IMR-90 (cell line): Measurements from ENCODE around the gene SMG1. TPM values are rescaled to one million over a fixed set of nuclear protein-coding genes. Genes with fewer than 3 reads are reported as not detected.

ENCODE experiments used
- ATAC-seq: fragments of 200-7000 bp; cut with Tn5 transposase; 2 replicates; pipeline ENCODE4 v1.9.1; 2020; ENCODE audit warnings: low read depth, mild to moderate bottlenecking, moderate library complexity
- BruUV-seq: library from RNA; stranded (reverse); fragments of 400-500 nt; replicated peaks from 2 replicates; lab custom pipeline; 2021; lab: Mats Ljungman, UMichigan
- CTCF ChIA-PET: fragments of 300-600 bp; formaldehyde crosslinking; extraction: SDS; loops from one replicate; lab custom pipeline; 2021; ENCODE audit warnings: antibody characterized with exemption; lab: Yijun Ruan, JAX
- POLR2A ChIA-PET: fragments of 300-600 bp; sonication (Branson Sonifier 250); formaldehyde crosslinking; loops from one replicate; lab custom pipeline; 2022; ENCODE audit warnings: antibody characterized with exemption; ENCODE audit not compliant: unreplicated experiment; lab: Charles Lee
- DNase-seq: peaks from one replicate; pipeline ENCODE4 v3.0.0; 2013
- H2AFZ ChIP-seq: replicated peaks from 2 replicates; pipeline ENCODE3; 2013; ENCODE audit warnings: low read length, mild to moderate bottlenecking; ENCODE audit not compliant: poor library complexity
- H2AK5ac ChIP-seq: 2 replicates; pipeline ENCODE4 v1.6.1; 2013; ENCODE audit warnings: low read depth, low read length, inconsistent platforms
- H2AK9ac ChIP-seq: replicated peaks from 2 replicates; pipeline ENCODE3; 2013; ENCODE audit warnings: mild to moderate bottlenecking, low read depth, low read length, moderate library complexity; ENCODE audit not compliant: poor library complexity
- H2BK120ac ChIP-seq: 2 replicates; pipeline ENCODE4 v1.6.1; 2013; ENCODE audit warnings: low read depth, low read length, inconsistent platforms
- H2BK15ac ChIP-seq: 3 replicates; pipeline ENCODE4 v1.6.1; 2013; ENCODE audit warnings: low read depth, low read length, inconsistent platforms
- H2BK20ac ChIP-seq: 2 replicates; pipeline ENCODE4 v1.6.1; 2013; ENCODE audit warnings: low read depth, mild to moderate bottlenecking, inconsistent platforms, low read length, moderate library complexity
- H2BK5ac ChIP-seq: 2 replicates; pipeline ENCODE4 v1.6.1; 2013; ENCODE audit warnings: mild to moderate bottlenecking, low read depth, low read length, inconsistent platforms; ENCODE audit not compliant: poor library complexity, severe bottlenecking
- H3K14ac ChIP-seq: replicated peaks from 2 replicates; pipeline ENCODE4 v1.6.1; 2013; ENCODE audit warnings: low read depth, low read length, inconsistent platforms
- H3K18ac ChIP-seq: 2 replicates; pipeline ENCODE4 v1.6.1; 2013; ENCODE audit warnings: low read depth, low read length, control low read depth
- H3K23ac ChIP-seq: 2 replicates; pipeline ENCODE4 v1.6.1; 2013; ENCODE audit warnings: low read depth, low read length, inconsistent platforms
- H3K27ac ChIP-seq: 2 replicates; pipeline ENCODE4 v1.5.1; 2013; ENCODE audit warnings: mild to moderate bottlenecking, control low read depth, low read length; ENCODE audit not compliant: insufficient read depth
- H3K27me3 ChIP-seq: 2 replicates; pipeline ENCODE4 v1.6.1; 2013; ENCODE audit warnings: low read length; ENCODE audit not compliant: control insufficient read depth, insufficient read depth
- H3K36me3 ChIP-seq: 2 replicates; pipeline ENCODE4 v1.6.1; 2013; ENCODE audit warnings: low read length, mixed read lengths; ENCODE audit not compliant: control insufficient read depth, insufficient read depth
- H3K4ac ChIP-seq: 2 replicates; pipeline ENCODE4 v1.6.1; 2013; ENCODE audit warnings: low read depth, low read length, inconsistent platforms
- H3K4me1 ChIP-seq: 2 replicates; pipeline ENCODE4 v1.6.1; 2013; ENCODE audit warnings: low read length, mixed read lengths; ENCODE audit not compliant: control insufficient read depth, insufficient read depth
- H3K4me2 ChIP-seq: 2 replicates; pipeline ENCODE4 v1.6.1; 2013; ENCODE audit warnings: low read depth, mild to moderate bottlenecking, control low read depth, low read length, moderate library complexity
- H3K4me3 ChIP-seq: 2 replicates; pipeline ENCODE4 v1.5.1; 2013; ENCODE audit warnings: low read depth, mild to moderate bottlenecking, control low read depth, low read length, moderate library complexity; ENCODE audit not compliant: insufficient read depth
- H3K56ac ChIP-seq: 2 replicates; pipeline ENCODE4 v1.6.1; 2013; ENCODE audit warnings: low read length, inconsistent platforms; ENCODE audit not compliant: insufficient read depth; ENCODE audit errors: extremely low read depth
- H3K79me1 ChIP-seq, 2 experiments: 2 replicates each; pipeline ENCODE4 v1.6.1; 2013; ENCODE audit warnings: low read length in 2 of 2, inconsistent platforms in 1 of 2, low read depth in 1 of 2
- H3K9ac ChIP-seq: 2 replicates; pipeline ENCODE4 v1.6.1; 2013; ENCODE audit warnings: low read depth, low read length, control low read depth
- H3K9me1 ChIP-seq: 2 replicates; pipeline ENCODE4 v1.6.1; 2013; ENCODE audit warnings: low read length, inconsistent platforms; ENCODE audit not compliant: insufficient read depth
- H3K9me3 ChIP-seq: 2 replicates; pipeline ENCODE4 v1.6.1; 2013; ENCODE audit warnings: low read length; ENCODE audit not compliant: control insufficient read depth, insufficient read depth
- H4K20me1 ChIP-seq: 2 replicates; pipeline ENCODE4 v1.6.1; 2013; ENCODE audit warnings: low read length, inconsistent platforms; ENCODE audit not compliant: insufficient read depth
- H4K5ac ChIP-seq: 2 replicates; pipeline ENCODE4 v1.6.1; 2013; ENCODE audit warnings: mild to moderate bottlenecking, low read depth, low read length, control low read depth
- H4K8ac ChIP-seq, 2 experiments: 2 replicates each; pipeline ENCODE4 v1.6.1; 2013; ENCODE audit warnings: low read depth in 2 of 2, low read length in 2 of 2, control low read depth in 1 of 2, inconsistent platforms in 1 of 2
- H4K91ac ChIP-seq: 2 replicates; pipeline ENCODE4 v1.6.1; 2013; ENCODE audit warnings: low read depth, low read length, inconsistent platforms; ENCODE audit not compliant: insufficient read depth
- BHLHE40 ChIP-seq: fragments of 150-350 bp; IDR thresholded peaks from 2 replicates; pipeline ENCODE4 v1.6.1; 2016; ENCODE audit warnings: mild to moderate bottlenecking, low read depth, low read length
- CEBPB ChIP-seq: IDR thresholded peaks from 2 replicates; pipeline ENCODE4 v1.6.1; 2012; ENCODE audit warnings: low read depth, low read length, improper control_type of control experiment
- CHD1 ChIP-seq: IDR thresholded peaks from 2 replicates; pipeline ENCODE4 v1.6.1; 2012; ENCODE audit warnings: low read depth, low read length, improper control_type of control experiment
- CTCF ChIP-seq: conservative IDR thresholded peaks from 2 replicates; pipeline ENCODE4 v1.5.1; 2012; ENCODE audit warnings: mild to moderate bottlenecking, low read depth, low read length, improper control_type of control experiment
- ELK1 ChIP-seq: fragments of 150-350 bp; IDR thresholded peaks from 2 replicates; pipeline ENCODE4 v1.6.1; 2016; ENCODE audit warnings: low read depth, mild to moderate bottlenecking, low read length, moderate library complexity, borderline replicate concordance
- FOS ChIP-seq: fragments of 150-350 bp; IDR thresholded peaks from 2 replicates; pipeline ENCODE4 v1.6.1; 2016; ENCODE audit warnings: low read depth, low read length
- MAFK ChIP-seq: IDR thresholded peaks from 2 replicates; pipeline ENCODE4 v1.6.1; 2012; ENCODE audit warnings: low read depth, low read length, improper control_type of control experiment
- MAZ ChIP-seq: IDR thresholded peaks from 2 replicates; pipeline ENCODE4 v1.6.1; 2012; ENCODE audit warnings: low read depth, mild to moderate bottlenecking, low read length, improper control_type of control experiment, moderate library complexity, borderline replicate concordance
- MXI1 ChIP-seq: IDR thresholded peaks from 2 replicates; pipeline ENCODE4 v1.6.1; 2012; ENCODE audit warnings: low read depth, mild to moderate bottlenecking, low read length, moderate library complexity, borderline replicate concordance
- NFE2L2 ChIP-seq: fragments of 150-350 bp; IDR thresholded peaks from 2 replicates; pipeline ENCODE4 v1.6.1; 2016; ENCODE audit warnings: low read depth, mild to moderate bottlenecking, low read length
- POLR2A ChIP-seq: IDR thresholded peaks from 2 replicates; pipeline ENCODE4 v1.6.1; 2012; ENCODE audit warnings: mild to moderate bottlenecking, low read depth, low read length
- RAD21 ChIP-seq: IDR thresholded peaks from 2 replicates; pipeline ENCODE4 v1.6.1; 2012; ENCODE audit warnings: low read length, improper control_type of control experiment
- RCOR1 ChIP-seq: IDR thresholded peaks from 2 replicates; pipeline ENCODE4 v1.6.1; 2012; ENCODE audit warnings: mild to moderate bottlenecking, low read length, improper control_type of control experiment; ENCODE audit not compliant: insufficient replicate concordance
- RFX5 ChIP-seq: IDR thresholded peaks from 2 replicates; pipeline ENCODE4 v1.8.0; 2012; ENCODE audit warnings: low read depth, mild to moderate bottlenecking, low read length, moderate library complexity
- SMC3 ChIP-seq: fragments of 150-350 bp; IDR thresholded peaks from 2 replicates; pipeline ENCODE4 v1.6.1; 2016; ENCODE audit warnings: low read depth, mild to moderate bottlenecking, antibody characterized with exemption, low read length, moderate library complexity
- USF2 ChIP-seq: fragments of 150-350 bp; IDR thresholded peaks from 2 replicates; pipeline ENCODE4 v1.6.1; 2017; ENCODE audit warnings: mild to moderate bottlenecking, antibody characterized with exemption, low read length, low read depth
- WGBS, 2 experiments: methylation state at CpG; one replicate each; pipeline versions ENCODE4 v1.1.5 to v1.1.7; 2013; ENCODE audit warnings: missing lambda C conversion rate in 2 of 2; ENCODE audit not compliant: insufficient read length in 1 of 2; ENCODE audit errors: extremely low coverage in 2 of 2; 5-methylcytosine and 5-hydroxymethylcytosine counted together
- dilution Hi-C: fragments of 300-500 bp; cut with HindIII; formaldehyde crosslinking; loops from one replicate; pipeline ENCODE4 v1.14.3; 2018; ENCODE audit warnings: low sequenced_read_pairs; ENCODE audit not compliant: unreplicated experiment
- in situ Hi-C: fragments of 300-500 bp; cut with MboI; formaldehyde crosslinking; loops from 3 replicates; pipeline ENCODE4 v1.14.3; 2019; ENCODE audit warnings: low sequenced_read_pairs, inconsistent platforms, mixed read lengths
- intact Hi-C: fragments of 100-400 bp; cut with micrococcal nuclease; formaldehyde crosslinking; loops from 2 replicates; pipeline ENCODE4 v1.10.0; 2022
- polyA plus RNA-seq, 3 experiments: library from polyadenylated mRNA; depleted of rRNA; stranded (reverse); fragments of >200 nt; gene quantifications; 2 replicates each; pipeline ENCODE4 v1.2.3, GENCODE V29; 2012; ENCODE audit warnings: low replicate concordance in 1 of 3
- total RNA-seq: library from RNA; depleted of rRNA; stranded (reverse); fragments of >200 nt; gene quantifications from 2 replicates; pipeline ENCODE4 v1.2.3, GENCODE V29; 2012

SMG1 gene
- total and polyA plus RNA-seq, 2 of the 4 experiments (the other 2 are of a cell fraction), result 13.4 to 53.8 TPM

- no peak overlapping the region for H2BK20ac ChIP-seq
- no CpG with 5 or more reads among the region's 5 CpGs for WGBS, 2 experiments
- H3K36me3 ChIP-seq, result peaks cover 40% of the 10 kb centered on the region
- peak overlapping the region; percentile 72 for H3K4me3 ChIP-seq
- intact Hi-C loops, result no loop called here
- peak overlapping the region; percentile 48 to 91; a peak in 2 of 4 replicates for H4K8ac ChIP-seq
- peak overlapping the region; percentile 89 for H3K4me2 ChIP-seq
- H3K56ac ChIP-seq, result peak overlapping the region; percentile 76
- H3K9me3 ChIP-seq, result no peaks in the 10 kb centered on the region
- CTCF ChIA-PET, result interaction anchor here (1.5 kb wide), 1 partner anchor 12 kb away, joined by 7 read pairs; the partner anchor contains the start of gene ARL6IP1
- no peaks in the 10 kb centered on the region for H3K27me3 ChIP-seq
- H2BK5ac ChIP-seq, result peak overlapping the region; percentile 91
- H2BK120ac ChIP-seq, result no peak overlapping the region
- dilution Hi-C loops, result no loop called here
- ATAC-seq (no peak), DNase-seq (no peak)
- peak overlapping the region; percentile 64 for H3K23ac ChIP-seq
- H2AK5ac ChIP-seq, result peak overlapping the region; percentile 52
- peaks cover 15 to 51% of the 10 kb centered on the region in 2 experiments for H3K79me1 ChIP-seq
- peaks cover 7% of the 10 kb centered on the region; the same call in 1 of the 2 replicates for H3K9me1 ChIP-seq
- peak overlapping the region; percentile 96 for H3K14ac ChIP-seq
- in situ Hi-C loops, result no loop called here
- H2BK15ac ChIP-seq, result no peak overlapping the region
- POLR2A ChIA-PET, result interaction anchor here (0.6 kb wide), 1 partner anchor 12 kb away, joined by 3 read pairs; no protein-coding TSS in a partner anchor
- no peak overlapping the region for H2AFZ ChIP-seq
- peak overlapping the region; percentile 81 for H3K27ac ChIP-seq
- H3K9ac ChIP-seq, result peak overlapping the region; percentile 90
- no peak overlapping the region; the same call in 1 of the 2 replicates for H4K91ac ChIP-seq
- no TSS peak for BruUV-seq
- peak overlapping the region; percentile 95 for H2AK9ac ChIP-seq
- TF ChIP-seq SMC3 (no peak), CTCF (no peak), ELK1 (no peak), RCOR1 (no peak), MAZ (no peak), CHD1 (no peak), RFX5 (no peak), FOS (no peak), USF2 (no peak), RAD21 (no peak), CEBPB (no peak), POLR2A (no peak), BHLHE40 (no peak), MXI1 (no peak), NFE2L2 (no peak), MAFK (no peak)
- H3K4me1 ChIP-seq, result peaks cover 2% of the 10 kb centered on the region; the same call in 1 of the 2 replicates
- H4K5ac ChIP-seq, result no peak overlapping the region
- peak overlapping the region; percentile 93 for H3K4ac ChIP-seq
- H3K18ac ChIP-seq, result no peak overlapping the region
- H4K20me1 ChIP-seq, result peaks cover 56% of the 10 kb centered on the region
Observed at GRCh38 chr16:18789515-18789849, 136.7 kb downstream of the SMG1 start.
